ENCODE results near the gene MTCH2. TPM values are rescaled to one million over a fixed set of nuclear protein-coding genes. Genes with fewer than 3 reads are reported as not detected.

The MTCH2 gene
- total RNA-seq, 1 donor from 2014 or later, result 65.7 TPM

- no peak for DNase-seq (ENCODE audit: low spot score)
Observed at GRCh38 chr11:47589977-47590861, 52.1 kb downstream of the MTCH2 start.

DNA sequence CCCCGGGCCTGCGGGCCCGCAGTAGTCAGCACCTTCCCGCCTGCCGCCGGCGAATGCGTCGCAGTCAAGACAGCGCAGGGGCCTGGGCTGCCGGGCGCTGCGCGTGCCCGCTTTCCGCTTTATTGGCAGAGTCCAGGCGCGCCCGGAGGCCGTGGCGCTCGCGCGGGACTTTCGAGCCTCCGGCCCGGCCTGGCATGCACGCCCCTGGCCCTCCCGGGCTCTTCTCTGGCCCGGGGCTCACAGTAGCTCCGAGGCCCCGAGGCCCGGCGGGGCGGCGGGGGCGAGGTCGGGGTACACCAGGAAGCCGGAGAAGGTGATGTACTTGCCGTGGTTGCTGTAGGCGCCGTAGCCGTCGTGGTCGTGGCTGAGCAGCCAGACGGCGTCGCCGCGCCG is 52.8 kb downstream of the MTCH2 start:
- DNase-seq (ENCODE audit: low spot score), result no peak

GRCh38 chr11:47589118-47589517 is 53.2 kb downstream of the MTCH2 start:
- DNase-seq (ENCODE audit: low spot score), result no peak

DNA sequence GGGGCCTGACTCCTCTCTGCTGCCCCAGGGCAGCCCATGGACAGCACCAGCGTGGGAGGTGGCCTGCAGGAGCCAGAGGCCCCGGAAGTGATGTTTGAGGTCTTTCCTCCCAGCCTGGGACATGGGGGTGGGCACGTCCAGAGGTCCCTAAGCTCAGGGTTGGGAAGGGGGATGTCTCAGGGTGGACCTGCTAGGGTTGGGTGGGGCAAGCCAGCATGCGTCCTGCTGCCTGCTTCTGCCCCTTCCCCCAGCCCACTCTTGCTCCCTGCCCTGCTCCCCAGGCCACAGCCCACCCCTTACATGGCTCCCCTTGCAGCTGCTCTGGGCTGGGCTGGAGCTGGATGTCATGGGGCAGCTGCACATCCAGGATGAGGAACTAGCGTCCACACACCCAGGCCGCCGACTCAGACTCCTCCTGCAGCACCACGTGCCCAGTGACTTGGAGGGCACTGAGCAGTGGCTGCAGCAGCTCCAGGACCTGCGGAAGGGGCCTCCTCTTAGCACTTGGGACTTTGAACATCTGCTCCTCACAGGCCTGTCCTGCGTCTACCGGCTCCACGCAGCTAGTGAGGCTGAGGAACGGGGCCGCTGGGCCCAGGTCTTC is 54.5 kb downstream of the MTCH2 start:
- peak; percentile 38 for DNase-seq (ENCODE audit: low spot score)

- no peak for DNase-seq (ENCODE audit: low spot score)
Observed at GRCh38 chr11:47587039-47587716, 55.2 kb downstream of the MTCH2 start.

- no peak for DNase-seq (ENCODE audit: low spot score)
Observed at GRCh38 chr11:47586098-47586855, 56.1 kb downstream of the MTCH2 start, which contains the start of gene FAM180B. FAM180B (plus strand) TSS chr11:47586678; CDS start chr11:47586769, 91 bp downstream.

GRCh38 chr11:47583844-47584243 is 58.5 kb downstream of the MTCH2 start:
- DNase-seq (ENCODE audit: low spot score), result no peak

DNA sequence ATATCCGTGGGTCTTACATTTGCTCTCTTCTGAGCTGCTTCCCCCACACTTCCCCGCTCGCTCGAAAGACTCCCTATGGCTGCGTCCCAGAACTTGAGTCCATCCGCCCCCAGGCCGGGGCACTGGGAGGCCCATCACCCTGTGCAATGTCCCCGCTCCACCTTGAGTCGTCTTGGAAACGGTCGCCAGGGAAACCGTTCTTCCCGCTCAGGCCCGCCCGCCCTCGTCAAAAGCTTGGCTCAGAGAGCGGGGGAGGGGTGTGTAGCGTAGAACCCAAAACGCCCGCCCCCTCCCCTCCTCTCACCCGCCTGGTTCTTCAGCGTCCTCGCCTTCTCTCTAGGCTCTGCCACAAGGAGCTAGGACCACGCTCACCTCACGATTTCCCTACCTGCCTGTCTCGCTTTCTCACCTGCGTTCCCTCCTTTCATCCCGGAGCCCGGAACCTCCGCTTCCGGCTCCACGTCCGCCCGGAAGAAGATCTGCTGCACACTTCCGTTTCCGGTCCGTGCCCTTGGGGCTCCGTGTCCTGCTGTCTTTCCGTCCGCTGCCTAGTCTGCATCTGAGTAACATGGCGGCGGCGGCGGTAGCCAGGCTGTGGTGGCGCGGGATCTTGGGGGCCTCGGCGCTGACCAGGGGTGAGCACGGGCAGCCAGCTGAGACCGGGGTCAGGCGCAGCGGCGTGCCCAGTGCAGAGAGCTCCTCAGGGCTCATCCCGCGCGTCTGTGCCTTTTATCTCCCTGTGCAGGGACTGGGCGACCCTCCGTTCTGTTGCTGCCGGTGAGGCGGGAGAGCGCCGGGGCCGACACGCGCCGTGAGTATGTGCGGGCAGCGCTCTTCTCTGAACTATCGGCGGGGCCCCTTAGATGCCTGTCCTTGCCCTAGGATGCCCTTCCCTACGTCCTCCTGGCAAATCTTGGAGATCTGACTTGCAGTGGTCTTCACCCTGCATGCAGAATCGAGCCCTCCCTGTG is 63.5 kb downstream of the MTCH2 start, which contains the start of the genes KBTBD4 and NDUFS3:
Gene KBTBD4, minus strand, starts transcription at position 447 of the 971 bp plus-strand sequence. Its CDS starts 19 bp downstream, at position 428.
Gene NDUFS3, plus strand, starts transcription at position 551 of the 971 bp plus-strand sequence. Its CDS starts 18 bp downstream, at position 569.
- peak; percentile 89 for DNase-seq (ENCODE audit: low spot score)

GRCh38 chr11:47577460-47578041 is 64.8 kb downstream of the MTCH2 start:
- DNase-seq (ENCODE audit: low spot score), result no peak

DNA sequence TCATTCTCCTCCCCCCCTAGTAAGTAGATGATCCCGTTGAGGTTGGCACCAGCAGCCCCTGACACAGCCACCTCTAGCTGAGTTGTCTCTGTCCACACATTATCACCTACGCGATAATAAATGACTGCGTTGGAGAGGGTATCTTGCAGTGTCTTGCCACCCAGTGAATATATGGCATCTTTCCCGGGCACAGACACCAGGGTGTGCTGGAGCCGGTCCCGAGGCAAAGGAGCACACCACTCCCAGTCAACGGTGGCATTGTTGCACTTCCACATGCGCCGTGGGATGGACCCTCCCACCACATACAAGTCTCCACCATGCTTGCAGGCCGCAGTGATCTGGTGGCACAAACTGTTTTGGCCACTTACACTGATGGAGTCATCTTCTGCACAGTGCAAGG is 69.0 kb downstream of the MTCH2 start:
- DNase-seq (ENCODE audit: low spot score), result no peak

GRCh38 chr11:47572715-47573255 is 69.6 kb downstream of the MTCH2 start:
- DNase-seq (ENCODE audit: low spot score), result no peak

DNA sequence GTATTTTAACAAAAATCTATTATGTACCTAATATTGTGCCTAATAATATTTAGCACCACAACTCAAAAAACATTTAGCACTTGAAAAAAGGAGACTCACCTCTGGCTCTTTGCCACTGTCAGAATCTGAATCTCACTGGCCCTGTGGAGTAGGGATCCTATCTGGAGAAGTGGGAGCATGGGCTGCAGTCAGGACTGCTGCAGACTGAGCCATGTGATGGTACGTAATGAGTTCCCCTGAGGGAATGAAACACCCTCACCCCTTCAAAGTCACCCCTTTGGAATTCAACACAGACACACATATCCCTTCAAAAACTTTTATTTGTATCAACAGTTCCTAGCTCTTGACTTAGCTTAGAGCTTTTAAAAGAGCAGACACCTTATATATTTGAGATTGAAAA is 70.5 kb downstream of the MTCH2 start:
- DNase-seq (ENCODE audit: low spot score), result no peak

DNA sequence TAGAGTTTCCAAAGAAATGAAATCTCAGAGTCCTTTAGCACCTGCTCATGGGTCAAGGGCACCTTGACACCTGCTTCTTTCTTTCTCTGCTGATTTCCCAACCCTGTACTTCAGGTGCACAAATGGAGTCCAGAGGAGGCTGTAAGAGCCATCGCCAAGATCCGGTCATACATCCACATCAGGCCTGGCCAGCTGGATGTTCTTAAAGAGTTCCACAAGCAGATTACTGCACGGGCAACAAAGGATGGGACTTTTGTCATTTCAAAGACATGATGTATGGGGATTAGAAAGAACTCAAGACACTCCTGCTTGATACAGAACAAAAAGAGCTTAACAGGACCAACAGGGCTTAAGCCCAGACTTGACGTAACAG is 71.0 kb downstream of the MTCH2 start:
- no peak for DNase-seq (ENCODE audit: low spot score)

DNA sequence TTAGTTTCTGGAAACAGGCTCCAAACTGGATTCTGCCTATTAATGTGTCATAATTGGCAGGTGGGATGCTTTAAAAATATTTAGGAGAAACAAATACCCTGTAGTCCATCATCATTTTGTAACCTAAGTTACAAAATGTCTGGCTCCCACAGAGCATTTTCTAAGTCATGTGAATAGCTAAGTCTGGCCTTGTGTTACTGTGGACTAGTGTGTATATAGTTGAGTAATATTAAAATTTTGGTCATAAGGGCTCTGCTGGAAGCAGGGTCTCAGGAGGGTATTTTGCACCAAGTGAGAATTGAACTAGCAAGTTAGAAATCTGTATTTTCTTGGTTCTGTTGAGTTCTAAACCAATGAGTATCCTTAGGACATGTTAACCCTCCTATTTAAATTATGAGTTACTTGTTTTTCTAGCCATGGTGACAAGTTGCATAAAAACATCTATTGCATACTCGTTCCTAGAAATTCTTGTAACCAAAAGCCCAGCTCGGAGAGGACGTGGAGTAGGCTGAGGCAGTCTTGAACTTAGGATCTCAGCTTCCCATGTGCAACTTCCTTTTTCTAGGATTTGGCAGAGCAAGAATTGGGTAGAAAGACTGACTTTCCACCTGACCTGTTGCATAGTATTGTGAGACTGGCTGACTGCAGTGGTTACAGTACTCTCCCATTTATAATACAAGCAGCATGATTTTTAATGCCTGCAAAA is 71.6 kb downstream of the MTCH2 start:
- DNase-seq (ENCODE audit: low spot score), result no peak

DNA sequence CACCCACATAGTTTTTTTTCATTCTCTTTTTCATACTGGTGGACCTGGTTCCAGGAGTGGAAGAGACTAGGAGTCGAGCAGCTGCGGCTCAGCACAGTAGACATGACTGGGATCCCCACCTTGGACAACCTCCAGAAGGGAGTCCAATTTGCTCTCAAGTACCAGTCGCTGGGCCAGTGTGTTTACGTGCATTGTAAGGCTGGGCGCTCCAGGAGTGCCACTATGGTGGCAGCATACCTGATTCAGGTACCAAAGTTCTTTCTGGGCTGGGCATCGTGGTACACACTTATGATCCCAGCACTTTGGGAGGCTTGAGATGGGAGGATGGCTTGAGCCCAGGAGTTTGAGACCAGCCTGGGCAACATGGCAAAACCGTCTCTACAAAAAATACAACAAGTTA is 72.7 kb downstream of the MTCH2 start:
- no peak for DNase-seq (ENCODE audit: low spot score)
